Activated CD4-positive, alpha-beta T cell treated with anti-CD3 and anti-CD28 coated beads, Interleukin-2, Interleukin-4, amounts not matched to agents 100 ng/mL and 50 ng/mL, durations not matched to agents 16 hours and 8 hours (primary cell): ENCODE measurements around the gene RIPK4.

Source experiments
- DNase-seq: peaks from one replicate; pipeline ENCODE4 v3.0.0-alpha.2; 2020; ENCODE audit warnings: low spot score

The RIPK4 gene

GRCh38 chr21:41769111-41769510, 2.3 kb upstream of the RIPK4 start:
- DNase-seq, result no peak

- no peak for DNase-seq
Observed at GRCh38 chr21:41768437-41769042, 1.7 kb upstream of the RIPK4 start.

GRCh38 chr21:41767606-41768436, 969 bp upstream of the RIPK4 start:
- DNase-seq, result no peak

- no peak for DNase-seq
Observed at GRCh38 chr21:41765973-41766882, 624 bp downstream of the RIPK4 start.

- DNase-seq, result no peak
Observed at GRCh38 chr21:41765420-41765821, 1.4 kb downstream of the RIPK4 start.

- no peak for DNase-seq
Observed at GRCh38 chr21:41764558-41765419, 2.1 kb downstream of the RIPK4 start.

- no peak for DNase-seq
Observed at GRCh38 chr21:41763996-41764395, 2.9 kb downstream of the RIPK4 start.

- no peak for DNase-seq
Observed at GRCh38 chr21:41763398-41763931, 3.4 kb downstream of the RIPK4 start.

GRCh38 chr21:41762753-41763152, 4.1 kb downstream of the RIPK4 start:
- no peak for DNase-seq

GRCh38 chr21:41761934-41762635, 4.8 kb downstream of the RIPK4 start:
- DNase-seq, result no peak

- no peak for DNase-seq
Observed at GRCh38 chr21:41761211-41761933, 5.5 kb downstream of the RIPK4 start.

- no peak for DNase-seq
Observed at GRCh38 chr21:41760411-41760810, 6.4 kb downstream of the RIPK4 start.

- DNase-seq, result no peak
Observed at GRCh38 chr21:41759926-41760325, 6.9 kb downstream of the RIPK4 start.

GRCh38 chr21:41759214-41759840, 7.5 kb downstream of the RIPK4 start:
- no peak for DNase-seq

GRCh38 chr21:41758550-41758949, 8.3 kb downstream of the RIPK4 start:
- no peak for DNase-seq

- no peak for DNase-seq
Observed at GRCh38 chr21:41755934-41756773, 10.7 kb downstream of the RIPK4 start.

- no peak for DNase-seq
Observed at GRCh38 chr21:41755258-41755933, 11.5 kb downstream of the RIPK4 start.

- no peak for DNase-seq
Observed at GRCh38 chr21:41754479-41754891, 12.4 kb downstream of the RIPK4 start.
